GM12801 (cell line): ENCODE data around the gene TLE1.

Experiments
- TF ChIP-seq, protein P1 (sequence below): IDR thresholded peaks from one replicate; pipeline ENCODE4 v1.5.1; 2011; ENCODE audit warnings: control low read depth; ENCODE audit not compliant: insufficient read length; ENCODE audit errors: extremely low read depth

TLE1 gene

DNA sequence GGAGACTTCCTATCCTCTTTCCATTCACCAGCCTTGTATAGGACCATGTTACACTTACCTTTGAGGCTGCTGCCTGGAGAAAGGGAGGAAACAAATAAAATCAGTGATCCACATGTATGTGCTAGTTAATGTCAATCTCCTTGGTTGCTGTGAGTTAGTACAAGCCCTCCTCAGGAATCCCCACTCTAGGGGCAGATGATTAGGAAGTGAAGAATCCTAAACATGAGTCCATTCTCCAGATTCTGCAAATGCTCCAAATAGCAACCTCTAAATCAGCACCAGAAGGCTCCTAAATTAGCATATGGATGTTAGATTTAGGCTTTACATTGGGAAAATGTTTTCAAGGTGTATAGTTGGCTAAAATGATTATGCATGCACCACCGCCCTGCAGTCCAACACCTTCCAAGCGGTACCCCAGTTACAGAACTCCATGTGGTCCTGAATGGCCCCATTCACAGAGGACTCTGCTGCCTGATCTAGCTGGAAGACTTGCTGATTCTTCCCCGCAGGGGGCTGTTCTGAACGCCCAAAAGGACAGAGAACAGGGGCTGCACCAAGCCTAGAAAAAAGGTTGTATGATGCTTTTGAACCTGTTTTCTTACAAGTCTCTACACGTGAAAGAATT is 123.2 kb downstream of the TLE1 start:
- TF ChIP-seq, protein P1, sequence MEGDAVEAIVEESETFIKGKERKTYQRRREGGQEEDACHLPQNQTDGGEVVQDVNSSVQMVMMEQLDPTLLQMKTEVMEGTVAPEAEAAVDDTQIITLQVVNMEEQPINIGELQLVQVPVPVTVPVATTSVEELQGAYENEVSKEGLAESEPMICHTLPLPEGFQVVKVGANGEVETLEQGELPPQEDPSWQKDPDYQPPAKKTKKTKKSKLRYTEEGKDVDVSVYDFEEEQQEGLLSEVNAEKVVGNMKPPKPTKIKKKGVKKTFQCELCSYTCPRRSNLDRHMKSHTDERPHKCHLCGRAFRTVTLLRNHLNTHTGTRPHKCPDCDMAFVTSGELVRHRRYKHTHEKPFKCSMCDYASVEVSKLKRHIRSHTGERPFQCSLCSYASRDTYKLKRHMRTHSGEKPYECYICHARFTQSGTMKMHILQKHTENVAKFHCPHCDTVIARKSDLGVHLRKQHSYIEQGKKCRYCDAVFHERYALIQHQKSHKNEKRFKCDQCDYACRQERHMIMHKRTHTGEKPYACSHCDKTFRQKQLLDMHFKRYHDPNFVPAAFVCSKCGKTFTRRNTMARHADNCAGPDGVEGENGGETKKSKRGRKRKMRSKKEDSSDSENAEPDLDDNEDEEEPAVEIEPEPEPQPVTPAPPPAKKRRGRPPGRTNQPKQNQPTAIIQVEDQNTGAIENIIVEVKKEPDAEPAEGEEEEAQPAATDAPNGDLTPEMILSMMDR, result no peak

GRCh38 chr9:81565609-81566008 is 123.7 kb downstream of the TLE1 start:
- TF ChIP-seq, protein P1, result no peak

GRCh38 chr9:81565144-81565543 is 124.2 kb downstream of the TLE1 start:
- TF ChIP-seq, protein P1, result no peak

DNA sequence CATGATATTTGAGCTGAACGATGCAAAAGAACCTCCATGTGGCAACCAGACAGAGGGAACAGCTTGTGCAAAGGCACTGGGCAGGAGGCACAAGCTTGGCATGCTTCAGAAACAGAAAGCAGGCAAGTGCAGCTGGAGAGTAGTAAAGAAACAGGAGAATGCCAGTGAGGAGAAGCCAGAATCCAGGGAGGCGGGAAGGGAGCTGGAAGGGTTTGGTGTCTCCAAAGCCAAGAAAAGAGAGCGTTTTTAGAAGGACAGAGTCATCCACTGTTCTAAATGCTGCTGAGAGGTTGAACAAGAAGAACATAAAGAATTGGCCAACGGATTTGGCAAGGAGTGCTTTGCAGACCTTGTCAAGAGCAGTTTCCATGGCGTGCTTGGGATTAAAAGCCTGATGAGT is 124.7 kb downstream of the TLE1 start:
- TF ChIP-seq, protein P1, result no peak

DNA sequence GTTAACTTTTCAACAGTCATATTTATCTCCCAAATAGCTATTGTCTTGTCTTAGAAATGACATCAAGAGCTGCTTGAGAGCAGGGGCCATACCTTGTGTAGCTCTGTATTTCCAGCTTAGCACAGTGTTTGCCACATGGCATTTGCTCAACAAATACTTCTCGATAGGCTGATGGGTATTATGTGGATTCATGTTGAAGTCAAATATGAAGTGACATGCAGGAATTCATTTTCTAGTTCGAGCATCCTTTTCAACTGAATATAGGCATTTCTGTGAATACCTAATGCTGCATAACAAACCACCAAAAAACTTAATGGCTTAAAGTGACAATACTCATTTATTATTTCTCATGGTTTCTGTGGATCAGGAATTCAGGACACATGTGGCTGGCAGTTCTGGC is 125.6 kb downstream of the TLE1 start:
- TF ChIP-seq, protein P1, result no peak

DNA sequence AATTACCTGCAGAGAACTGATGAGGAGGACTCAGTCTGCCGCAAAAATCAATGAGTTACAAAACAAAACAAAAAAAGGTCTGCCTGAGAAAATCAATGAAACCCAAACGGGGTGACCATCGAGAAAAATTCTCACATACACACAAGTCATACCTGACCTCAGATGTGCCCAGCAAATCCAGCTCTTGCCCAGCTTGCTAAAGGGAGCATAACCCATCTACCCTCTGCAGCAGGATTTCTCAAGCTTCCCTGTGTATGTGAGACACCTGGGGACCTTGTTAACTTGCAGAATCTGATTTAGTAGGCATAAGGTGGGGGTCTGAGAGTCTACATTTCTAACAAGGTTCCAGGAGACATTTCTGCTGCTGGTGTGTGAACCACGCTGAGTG is 126.3 kb downstream of the TLE1 start:
- TF ChIP-seq, protein P1, result no peak

DNA sequence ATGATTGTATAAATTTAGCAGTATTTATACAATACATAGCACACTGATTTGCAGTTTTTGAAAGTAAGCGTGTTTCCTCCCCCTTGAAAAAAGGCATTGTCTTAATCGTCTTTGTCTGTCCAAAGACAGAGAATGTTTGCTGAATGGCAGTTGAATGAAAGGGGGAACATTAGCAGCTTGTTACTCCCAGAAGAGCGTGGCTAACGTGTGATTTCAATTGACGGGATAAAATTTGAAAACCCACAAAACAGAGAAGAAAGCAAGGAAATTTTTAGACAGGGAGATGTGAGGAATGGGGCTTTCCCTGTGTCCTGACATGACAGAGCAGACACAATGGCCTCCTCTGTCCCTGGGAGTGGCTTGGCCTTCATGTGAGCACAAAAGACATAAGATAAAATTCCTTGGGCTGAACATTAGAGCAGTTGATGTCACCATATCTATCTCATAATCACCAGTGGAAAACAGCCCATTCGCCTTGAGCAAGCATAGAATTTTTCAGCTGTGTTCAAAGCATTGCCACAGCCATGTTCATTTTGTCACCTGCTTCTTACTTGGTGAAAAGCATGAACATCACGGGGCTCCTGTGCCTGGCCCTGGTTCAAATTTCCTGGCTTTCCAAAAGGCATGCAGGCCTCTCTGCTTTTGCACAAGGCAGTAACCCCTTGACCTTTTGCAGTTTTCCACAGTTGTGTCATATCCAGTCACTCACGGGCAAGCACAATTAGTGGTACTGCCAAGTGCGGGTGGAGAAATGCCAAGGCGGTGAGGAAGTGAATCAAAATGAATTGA is 126.9 kb downstream of the TLE1 start:
- TF ChIP-seq, protein P1, result no peak
